Ishikawa (cell line): ENCODE data around the gene FOXF2.

Experiments
- CEBPB ChIP-seq: IDR thresholded peaks from 2 replicates; pipeline ENCODE4 v1.6.1; 2012
- CREB1 ChIP-seq: IDR thresholded peaks from 2 replicates; pipeline ENCODE4 v1.6.1; 2012; ENCODE audit warnings: low read depth
- EGR1 ChIP-seq: IDR thresholded peaks from 2 replicates; pipeline ENCODE4 v1.6.1; 2012
- EP300 ChIP-seq: IDR thresholded peaks from 2 replicates; pipeline ENCODE4 v1.6.1; 2012; ENCODE audit warnings: borderline replicate concordance
- FOXM1 ChIP-seq: IDR thresholded peaks from 2 replicates; pipeline ENCODE4 v1.6.1; 2012; ENCODE audit warnings: low read depth, borderline replicate concordance
- MAX ChIP-seq: IDR thresholded peaks from 2 replicates; pipeline ENCODE4 v1.6.1; 2012
- NFIC ChIP-seq: IDR thresholded peaks from 2 replicates; pipeline ENCODE4 v1.6.1; 2012
- RAD21 ChIP-seq: IDR thresholded peaks from 2 replicates; pipeline ENCODE4 v1.6.1; 2012; ENCODE audit warnings: low read depth
- REST ChIP-seq: IDR thresholded peaks from 2 replicates; pipeline ENCODE4 v1.6.1; 2012; ENCODE audit warnings: low read depth, mild to moderate bottlenecking
- TAF1 ChIP-seq: IDR thresholded peaks from 2 replicates; pipeline ENCODE4 v1.6.1; 2012; ENCODE audit warnings: low read depth, mild to moderate bottlenecking
- TCF12 ChIP-seq: IDR thresholded peaks from 2 replicates; pipeline ENCODE4 v1.6.1; 2012; ENCODE audit warnings: low read depth
- TEAD4 ChIP-seq: IDR thresholded peaks from 2 replicates; pipeline ENCODE4 v1.6.1; 2012
- USF1 ChIP-seq: IDR thresholded peaks from 2 replicates; pipeline ENCODE4 v1.6.1; 2012
- YY1 ChIP-seq: IDR thresholded peaks from 2 replicates; pipeline ENCODE4 v1.6.1; 2012; ENCODE audit warnings: low read depth
- ZBTB7A ChIP-seq: IDR thresholded peaks from 2 replicates; pipeline ENCODE4 v1.6.1; 2012; ENCODE audit warnings: low read depth

The FOXF2 gene

GRCh38 chr6:1389369-1390132 is at the start of gene FOXF2:
Gene FOXF2 (plus strand): TSS chr6:1389576. CDS start chr6:1389948, 372 bp downstream.
- no peak for TF ChIP-seq FOXM1
- TF ChIP-seq RAD21 = no peak
- peak; percentile 33; the same call in 1 of the 2 replicates for TF ChIP-seq CEBPB

GRCh38 chr6:1346101-1346500 is 43.3 kb upstream of the FOXF2 start:
- no peak for TF ChIP-seq NFIC
- TF ChIP-seq EP300 = no peak
- TF ChIP-seq FOXM1 = no peak

GRCh38 chr6:1346558-1347091 is 42.8 kb upstream of the FOXF2 start:
- no peak for TF ChIP-seq NFIC
- TF ChIP-seq TAF1 = no peak
- TF ChIP-seq CREB1 = no peak
- TF ChIP-seq REST = no peak
- TF ChIP-seq ZBTB7A = no peak
- TF ChIP-seq YY1 = no peak
- no peak for TF ChIP-seq CEBPB
- no peak for TF ChIP-seq TEAD4
- TF ChIP-seq EGR1 = no peak
- TF ChIP-seq TCF12 = no peak
- no peak for TF ChIP-seq USF1
- TF ChIP-seq FOXM1 = no peak
- no peak for TF ChIP-seq MAX

- no peak for TF ChIP-seq TAF1
- no peak for TF ChIP-seq NFIC
- no peak for TF ChIP-seq TEAD4
- TF ChIP-seq CEBPB = no peak
- TF ChIP-seq USF1 = no peak
- TF ChIP-seq CREB1 = no peak
Observed at GRCh38 chr6:1347161-1347560, 42.2 kb upstream of the FOXF2 start.

- no peak for TF ChIP-seq ZBTB7A
- TF ChIP-seq EGR1 = no peak
- TF ChIP-seq TEAD4 = no peak
- no peak for TF ChIP-seq USF1
- no peak for TF ChIP-seq EP300
Observed at GRCh38 chr6:1348675-1349074, 40.7 kb upstream of the FOXF2 start.

GRCh38 chr6:1349655-1350054 is 39.7 kb upstream of the FOXF2 start:
- TF ChIP-seq TCF12 = no peak
- no peak for TF ChIP-seq USF1
- TF ChIP-seq YY1 = no peak
- no peak for TF ChIP-seq RAD21
- TF ChIP-seq REST = no peak
- no peak for TF ChIP-seq CREB1
- no peak for TF ChIP-seq TEAD4
- no peak for TF ChIP-seq FOXM1
